Testis (tissue), 2 donors: ENCODE data around the gene SLX4IP.

Experiments used
- POLR2A ChIP-seq: fragments of 450-650 bp; IDR thresholded peaks from one replicate; pipeline ENCODE4 v1.6.1; 2017; ENCODE audit warnings: antibody characterized with exemption, mild to moderate bottlenecking, moderate library complexity
- TF ChIP-seq, protein P1 (sequence below), 3 experiments: fragments of 450-650 bp in 2 of 3; fragments of 200-600 bp in 1 of 3; sonication (generic) in 1 of 3; IDR thresholded peaks; one replicate each; pipeline ENCODE4 v1.5.1; 2016 to 2019; ENCODE audit warnings: antibody characterized with exemption in 3 of 3, mild to moderate bottlenecking in 2 of 3, moderate library complexity in 1 of 3

- no peak for TF ChIP-seq POLR2A
- TF ChIP-seq, protein P1, sequence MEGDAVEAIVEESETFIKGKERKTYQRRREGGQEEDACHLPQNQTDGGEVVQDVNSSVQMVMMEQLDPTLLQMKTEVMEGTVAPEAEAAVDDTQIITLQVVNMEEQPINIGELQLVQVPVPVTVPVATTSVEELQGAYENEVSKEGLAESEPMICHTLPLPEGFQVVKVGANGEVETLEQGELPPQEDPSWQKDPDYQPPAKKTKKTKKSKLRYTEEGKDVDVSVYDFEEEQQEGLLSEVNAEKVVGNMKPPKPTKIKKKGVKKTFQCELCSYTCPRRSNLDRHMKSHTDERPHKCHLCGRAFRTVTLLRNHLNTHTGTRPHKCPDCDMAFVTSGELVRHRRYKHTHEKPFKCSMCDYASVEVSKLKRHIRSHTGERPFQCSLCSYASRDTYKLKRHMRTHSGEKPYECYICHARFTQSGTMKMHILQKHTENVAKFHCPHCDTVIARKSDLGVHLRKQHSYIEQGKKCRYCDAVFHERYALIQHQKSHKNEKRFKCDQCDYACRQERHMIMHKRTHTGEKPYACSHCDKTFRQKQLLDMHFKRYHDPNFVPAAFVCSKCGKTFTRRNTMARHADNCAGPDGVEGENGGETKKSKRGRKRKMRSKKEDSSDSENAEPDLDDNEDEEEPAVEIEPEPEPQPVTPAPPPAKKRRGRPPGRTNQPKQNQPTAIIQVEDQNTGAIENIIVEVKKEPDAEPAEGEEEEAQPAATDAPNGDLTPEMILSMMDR (IDR thresholded peaks at IDR 0.05) = no peak
Measured at GRCh38 chr20:10605547-10606195, 170.6 kb downstream of the SLX4IP start.
